Measurements from ENCODE around the gene GALNT16. TPM values are rescaled to one million over a fixed set of nuclear protein-coding genes. Genes with fewer than 3 reads are reported as not detected.

The GALNT16 gene
- total and polyA plus RNA-seq, 2 donors from 2014 or later: 13.1 to 15.2 TPM

DNA sequence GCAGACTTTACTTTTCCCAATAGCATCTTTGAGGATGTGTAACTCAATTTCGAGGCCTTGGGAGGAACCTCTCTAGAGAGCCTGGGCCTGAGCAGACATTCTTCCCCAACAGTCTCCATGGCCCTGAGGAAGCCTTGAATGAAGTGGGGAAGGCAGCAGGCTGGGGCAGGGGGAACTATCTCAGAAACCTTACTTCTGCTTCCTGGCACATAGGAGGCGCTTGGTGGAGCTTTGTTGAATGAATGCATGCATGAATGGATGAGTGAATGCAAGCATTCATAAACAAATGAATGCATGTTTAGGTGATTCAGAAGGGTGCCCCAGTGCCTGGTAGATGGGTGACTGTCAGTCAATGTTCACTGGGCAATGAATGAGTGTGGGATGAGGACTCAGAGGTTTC is 58.3 kb downstream of the GALNT16 start:
- no peak overlapping the region for H3K4me3 ChIP-seq (ENCODE audit: low read length in 3 of 3)
- TF ChIP-seq, protein P1, sequence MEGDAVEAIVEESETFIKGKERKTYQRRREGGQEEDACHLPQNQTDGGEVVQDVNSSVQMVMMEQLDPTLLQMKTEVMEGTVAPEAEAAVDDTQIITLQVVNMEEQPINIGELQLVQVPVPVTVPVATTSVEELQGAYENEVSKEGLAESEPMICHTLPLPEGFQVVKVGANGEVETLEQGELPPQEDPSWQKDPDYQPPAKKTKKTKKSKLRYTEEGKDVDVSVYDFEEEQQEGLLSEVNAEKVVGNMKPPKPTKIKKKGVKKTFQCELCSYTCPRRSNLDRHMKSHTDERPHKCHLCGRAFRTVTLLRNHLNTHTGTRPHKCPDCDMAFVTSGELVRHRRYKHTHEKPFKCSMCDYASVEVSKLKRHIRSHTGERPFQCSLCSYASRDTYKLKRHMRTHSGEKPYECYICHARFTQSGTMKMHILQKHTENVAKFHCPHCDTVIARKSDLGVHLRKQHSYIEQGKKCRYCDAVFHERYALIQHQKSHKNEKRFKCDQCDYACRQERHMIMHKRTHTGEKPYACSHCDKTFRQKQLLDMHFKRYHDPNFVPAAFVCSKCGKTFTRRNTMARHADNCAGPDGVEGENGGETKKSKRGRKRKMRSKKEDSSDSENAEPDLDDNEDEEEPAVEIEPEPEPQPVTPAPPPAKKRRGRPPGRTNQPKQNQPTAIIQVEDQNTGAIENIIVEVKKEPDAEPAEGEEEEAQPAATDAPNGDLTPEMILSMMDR (IDR thresholded peaks at IDR 0.05; ENCODE audit: borderline replicate concordance, extremely low read depth, insufficient read depth): no peak
- H3K9me3 ChIP-seq (ENCODE audit: control insufficient read depth in 2 of 3, insufficient read depth in 1 of 3, low read length in 3 of 3): no peaks in the 10 kb centered on the region
- DNase-seq (peak in 2 of 5 donors; percentile 4 to 10), FAIRE-seq (no peak)
- no peaks in the 10 kb centered on the region for H3K36me3 ChIP-seq (ENCODE audit: control insufficient read depth in 2 of 3, insufficient read depth in 3 of 3, low read length in 3 of 3)
- no peaks in the 10 kb centered on the region for H3K27me3 ChIP-seq (ENCODE audit: control insufficient read depth, insufficient read depth, low read length)
- no peak overlapping the region for H3K27ac ChIP-seq (ENCODE audit: low read depth in 2 of 2, low read length in 2 of 2)
- no peak overlapping the region for H3K9ac ChIP-seq (ENCODE audit: low read length in 3 of 3)
- H3K4me1 ChIP-seq (ENCODE audit: control insufficient read depth in 2 of 3, insufficient read depth in 2 of 3, low read depth in 1 of 3, low read length in 3 of 3): no peaks in the 10 kb centered on the region
- intact Hi-C loops (cut with DNase I): no loop called here

GRCh38 chr14:69318901-69319475 is 59.0 kb downstream of the GALNT16 start:
- peak in 2 of 5 donors; percentile 16 to 32 for DNase-seq
- Histone ChIP-seq H3K27ac (ENCODE audit: low read depth in 2 of 2, low read length in 2 of 2) (no peak overlapping the region), H3K9ac (ENCODE audit: low read length in 3 of 3) (no peak overlapping the region), H3K4me1 (ENCODE audit: control insufficient read depth in 2 of 3, insufficient read depth in 2 of 3, low read depth in 1 of 3, low read length in 3 of 3) (no peaks in the 10 kb centered on the region), H3K9me3 (ENCODE audit: control insufficient read depth in 2 of 3, insufficient read depth in 1 of 3, low read length in 3 of 3) (no peaks in the 10 kb centered on the region), H3K27me3 (ENCODE audit: control insufficient read depth, insufficient read depth, low read length) (no peaks in the 10 kb centered on the region), H3K36me3 (ENCODE audit: control insufficient read depth in 2 of 3, insufficient read depth in 3 of 3, low read length in 3 of 3) (no peaks in the 10 kb centered on the region), H3K4me3 (ENCODE audit: low read length in 3 of 3) (no peak overlapping the region)
- no peak for FAIRE-seq
- TF ChIP-seq, protein P1 (IDR thresholded peaks at IDR 0.05; ENCODE audit: borderline replicate concordance, extremely low read depth, insufficient read depth): no peak
- intact Hi-C loops (cut with DNase I): no loop called here

- Histone ChIP-seq H3K9me3 (ENCODE audit: control insufficient read depth in 2 of 3, insufficient read depth in 1 of 3, low read length in 3 of 3) (no peaks in the 10 kb centered on the region), H3K9ac (ENCODE audit: low read length in 3 of 3) (no peak overlapping the region), H3K27me3 (ENCODE audit: control insufficient read depth, insufficient read depth, low read length) (no peaks in the 10 kb centered on the region), H3K27ac (ENCODE audit: low read depth in 2 of 2, low read length in 2 of 2) (no peak overlapping the region), H3K36me3 (ENCODE audit: control insufficient read depth in 2 of 3, insufficient read depth in 3 of 3, low read length in 3 of 3) (no peaks in the 10 kb centered on the region), H3K4me1 (ENCODE audit: control insufficient read depth in 2 of 3, insufficient read depth in 2 of 3, low read depth in 1 of 3, low read length in 3 of 3) (no peaks in the 10 kb centered on the region), H3K4me3 (ENCODE audit: low read length in 3 of 3) (no peak overlapping the region)
- intact Hi-C loops (cut with DNase I): no loop called here
- TF ChIP-seq, protein P1 (IDR thresholded peaks at IDR 0.05; ENCODE audit: borderline replicate concordance, extremely low read depth, insufficient read depth): no peak
- FAIRE-seq (no peak), DNase-seq (peak in 2 of 5 donors; percentile 18 to 20)
These were observed 60.0 kb downstream of the GALNT16 start for GRCh38 chr14:69319911-69320310.

Measured in kidney (tissue), 14 donors.